SK-N-SH (cell line): ENCODE measurements around the gene C2orf74.

ENCODE experiments used
- RAD21 ChIP-seq: IDR thresholded peaks from 2 replicates; pipeline ENCODE4 v1.6.1; 2012; ENCODE audit warnings: mild to moderate bottlenecking, low read length
- RFX5 ChIP-seq: IDR thresholded peaks from 2 replicates; pipeline ENCODE4 v1.6.1; 2012; ENCODE audit warnings: mild to moderate bottlenecking, improper control_type of control experiment, low read length
- SIN3A ChIP-seq: IDR thresholded peaks from 2 replicates; pipeline ENCODE4 v1.6.1; 2012; ENCODE audit warnings: low read depth, mild to moderate bottlenecking, low read length, moderate library complexity, borderline replicate concordance
- TF ChIP-seq, protein P1 (sequence below): fragments of 200-600 bp; sonication (generic); IDR thresholded peaks from 2 replicates; pipeline ENCODE4 v1.6.1; 2017; ENCODE audit warnings: antibody characterized with exemption, mild to moderate bottlenecking, moderate library complexity

DNA sequence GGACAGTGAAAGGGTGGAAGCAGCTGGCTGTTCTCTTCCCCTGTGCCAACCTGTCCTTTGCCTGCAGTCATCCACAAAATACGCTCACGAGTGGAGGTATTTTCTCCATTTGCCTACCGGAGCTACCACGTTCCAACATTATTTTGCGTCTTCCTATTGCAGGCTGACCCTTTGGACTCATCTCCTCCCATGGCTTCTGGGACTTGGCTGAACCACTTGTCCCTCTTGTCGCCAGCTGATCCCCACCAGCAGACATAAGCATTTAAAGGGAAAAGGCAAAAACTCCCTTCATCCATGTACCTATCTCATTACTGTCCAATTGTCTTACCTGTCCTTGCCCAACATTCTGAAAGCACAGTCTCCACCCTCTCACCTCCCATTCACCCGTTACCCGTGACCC, 13.0 kb downstream of the C2orf74 start:
- TF ChIP-seq RAD21 (no peak), SIN3A (no peak), RFX5 (no peak)
- TF ChIP-seq, protein P1, sequence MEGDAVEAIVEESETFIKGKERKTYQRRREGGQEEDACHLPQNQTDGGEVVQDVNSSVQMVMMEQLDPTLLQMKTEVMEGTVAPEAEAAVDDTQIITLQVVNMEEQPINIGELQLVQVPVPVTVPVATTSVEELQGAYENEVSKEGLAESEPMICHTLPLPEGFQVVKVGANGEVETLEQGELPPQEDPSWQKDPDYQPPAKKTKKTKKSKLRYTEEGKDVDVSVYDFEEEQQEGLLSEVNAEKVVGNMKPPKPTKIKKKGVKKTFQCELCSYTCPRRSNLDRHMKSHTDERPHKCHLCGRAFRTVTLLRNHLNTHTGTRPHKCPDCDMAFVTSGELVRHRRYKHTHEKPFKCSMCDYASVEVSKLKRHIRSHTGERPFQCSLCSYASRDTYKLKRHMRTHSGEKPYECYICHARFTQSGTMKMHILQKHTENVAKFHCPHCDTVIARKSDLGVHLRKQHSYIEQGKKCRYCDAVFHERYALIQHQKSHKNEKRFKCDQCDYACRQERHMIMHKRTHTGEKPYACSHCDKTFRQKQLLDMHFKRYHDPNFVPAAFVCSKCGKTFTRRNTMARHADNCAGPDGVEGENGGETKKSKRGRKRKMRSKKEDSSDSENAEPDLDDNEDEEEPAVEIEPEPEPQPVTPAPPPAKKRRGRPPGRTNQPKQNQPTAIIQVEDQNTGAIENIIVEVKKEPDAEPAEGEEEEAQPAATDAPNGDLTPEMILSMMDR = no peak
